ENCODE results near the gene CCDC78. TPM values are rescaled to one million over a fixed set of nuclear protein-coding genes. Genes with fewer than 3 reads are reported as not detected.

The CCDC78 gene
- total and polyA plus RNA-seq, 2 of the 13 experiments (the other 11 are each of a cell fraction or from before 2014, with no cell fraction given): 0.53 to 1.5 TPM

DNA sequence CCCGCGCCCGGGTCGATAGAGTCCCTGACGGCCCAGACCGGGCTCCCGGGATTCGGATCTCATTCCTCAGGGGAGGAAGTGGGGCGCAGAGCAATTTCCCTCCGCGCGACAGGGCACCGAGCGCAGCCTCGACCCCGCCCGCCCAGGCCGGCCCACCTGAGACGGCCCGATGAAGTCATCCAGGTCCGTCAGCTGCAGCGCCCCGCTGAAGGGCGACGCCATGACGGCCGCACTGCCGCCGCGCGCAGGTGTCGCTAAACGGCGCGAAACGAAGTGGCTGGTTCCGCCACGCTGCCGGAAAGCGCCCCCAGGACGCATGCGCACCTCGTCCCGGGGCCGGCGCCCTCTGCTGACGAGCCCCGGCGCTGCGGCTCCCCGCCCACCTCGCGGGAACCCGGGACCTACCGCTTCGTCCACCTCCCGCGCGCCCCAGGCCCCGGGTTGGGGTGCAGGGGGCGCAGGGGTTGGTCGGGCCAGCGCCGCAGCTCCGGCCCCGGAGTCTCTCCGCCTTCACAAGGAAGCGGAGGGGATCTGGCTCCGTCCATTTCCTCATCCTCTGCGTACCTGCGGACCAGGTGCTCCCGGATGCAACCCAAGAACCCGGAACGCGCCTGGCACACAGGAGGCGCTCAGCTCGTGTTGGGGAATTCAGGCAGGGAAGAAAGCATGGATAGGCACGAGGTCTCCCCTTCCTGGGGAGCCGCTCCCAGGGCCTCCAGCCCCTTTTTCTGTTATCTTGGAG, 14.7 kb upstream of the CCDC78 start, which contains the start of gene CIAO3 (continued):
- TF ChIP-seq ZNF891 (CRISPR knock-in tag; IDR thresholded peaks at IDR 0.05) (no peak), ZNF34 (CRISPR knock-in tag; IDR thresholded peaks at IDR 0.05; ENCODE audit: borderline replicate concordance) (peak; percentile 76; the same call in 1 of the 2 replicates), ZNF605 (CRISPR knock-in tag; IDR thresholded peaks at IDR 0.05) (no peak; the same call in 1 of the 2 replicates), ZNF768 (CRISPR knock-in tag; IDR thresholded peaks at IDR 0.05) (peak; percentile 55; the same call in 1 of the 2 replicates), ARNTL (CRISPR knock-in tag; IDR thresholded peaks at IDR 0.05) (peak; percentile 0; the same call in 1 of the 2 replicates), ZNF747 (CRISPR knock-in tag; IDR thresholded peaks at IDR 0.05; ENCODE audit: borderline replicate concordance) (peak; percentile 78; the same call in 1 of the 2 replicates), BCL6 (CRISPR knock-in tag; IDR thresholded peaks at IDR 0.05) (no peak), ZNF124 (CRISPR knock-in tag; IDR thresholded peaks at IDR 0.05) (peak; percentile 19; the same call in 1 of the 2 replicates), ZNF543 (CRISPR knock-in tag; IDR thresholded peaks at IDR 0.05) (peak; percentile 67; the same call in 1 of the 2 replicates), ZNF703 (CRISPR knock-in tag; IDR thresholded peaks at IDR 0.05; ENCODE audit: borderline replicate concordance) (no peak; the same call in 1 of the 2 replicates)
- TF ChIP-seq, protein P1, sequence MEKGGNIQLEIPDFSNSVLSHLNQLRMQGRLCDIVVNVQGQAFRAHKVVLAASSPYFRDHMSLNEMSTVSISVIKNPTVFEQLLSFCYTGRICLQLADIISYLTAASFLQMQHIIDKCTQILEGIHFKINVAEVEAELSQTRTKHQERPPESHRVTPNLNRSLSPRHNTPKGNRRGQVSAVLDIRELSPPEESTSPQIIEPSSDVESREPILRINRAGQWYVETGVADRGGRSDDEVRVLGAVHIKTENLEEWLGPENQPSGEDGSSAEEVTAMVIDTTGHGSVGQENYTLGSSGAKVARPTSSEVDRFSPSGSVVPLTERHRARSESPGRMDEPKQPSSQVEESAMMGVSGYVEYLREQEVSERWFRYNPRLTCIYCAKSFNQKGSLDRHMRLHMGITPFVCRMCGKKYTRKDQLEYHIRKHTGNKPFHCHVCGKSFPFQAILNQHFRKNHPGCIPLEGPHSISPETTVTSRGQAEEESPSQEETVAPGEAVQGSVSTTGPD (CRISPR knock-in tag; IDR thresholded peaks at IDR 0.05): no peak
- TF ChIP-seq, protein P2, sequence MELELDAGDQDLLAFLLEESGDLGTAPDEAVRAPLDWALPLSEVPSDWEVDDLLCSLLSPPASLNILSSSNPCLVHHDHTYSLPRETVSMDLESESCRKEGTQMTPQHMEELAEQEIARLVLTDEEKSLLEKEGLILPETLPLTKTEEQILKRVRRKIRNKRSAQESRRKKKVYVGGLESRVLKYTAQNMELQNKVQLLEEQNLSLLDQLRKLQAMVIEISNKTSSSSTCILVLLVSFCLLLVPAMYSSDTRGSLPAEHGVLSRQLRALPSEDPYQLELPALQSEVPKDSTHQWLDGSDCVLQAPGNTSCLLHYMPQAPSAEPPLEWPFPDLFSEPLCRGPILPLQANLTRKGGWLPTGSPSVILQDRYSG (CRISPR knock-in tag; IDR thresholded peaks at IDR 0.05): no peak
- TF ChIP-seq, protein P3, sequence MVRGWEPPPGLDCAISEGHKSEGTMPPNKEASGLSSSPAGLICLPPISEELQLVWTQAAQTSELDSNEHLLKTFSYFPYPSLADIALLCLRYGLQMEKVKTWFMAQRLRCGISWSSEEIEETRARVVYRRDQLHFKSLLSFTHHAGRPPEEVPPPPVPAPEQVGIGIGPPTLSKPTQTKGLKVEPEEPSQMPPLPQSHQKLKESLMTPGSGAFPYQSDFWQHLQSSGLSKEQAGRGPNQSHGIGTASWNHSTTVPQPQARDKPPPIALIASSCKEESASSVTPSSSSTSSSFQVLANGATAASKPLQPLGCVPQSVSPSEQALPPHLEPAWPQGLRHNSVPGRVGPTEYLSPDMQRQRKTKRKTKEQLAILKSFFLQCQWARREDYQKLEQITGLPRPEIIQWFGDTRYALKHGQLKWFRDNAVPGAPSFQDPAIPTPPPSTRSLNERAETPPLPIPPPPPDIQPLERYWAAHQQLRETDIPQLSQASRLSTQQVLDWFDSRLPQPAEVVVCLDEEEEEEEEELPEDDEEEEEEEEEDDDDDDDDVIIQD (CRISPR knock-in tag; IDR thresholded peaks at IDR 0.05; ENCODE audit: low read depth): 0 out of 2 replicates have a peak, but pooled peaks have one; percentile 15
- TF ChIP-seq, protein P4, sequence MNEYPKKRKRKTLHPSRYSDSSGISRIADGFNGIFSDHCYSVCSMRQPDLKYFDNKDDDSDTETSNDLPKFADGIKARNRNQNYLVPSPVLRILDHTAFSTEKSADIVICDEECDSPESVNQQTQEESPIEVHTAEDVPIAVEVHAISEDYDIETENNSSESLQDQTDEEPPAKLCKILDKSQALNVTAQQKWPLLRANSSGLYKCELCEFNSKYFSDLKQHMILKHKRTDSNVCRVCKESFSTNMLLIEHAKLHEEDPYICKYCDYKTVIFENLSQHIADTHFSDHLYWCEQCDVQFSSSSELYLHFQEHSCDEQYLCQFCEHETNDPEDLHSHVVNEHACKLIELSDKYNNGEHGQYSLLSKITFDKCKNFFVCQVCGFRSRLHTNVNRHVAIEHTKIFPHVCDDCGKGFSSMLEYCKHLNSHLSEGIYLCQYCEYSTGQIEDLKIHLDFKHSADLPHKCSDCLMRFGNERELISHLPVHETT (CRISPR knock-in tag; conservative IDR thresholded peaks at IDR 0.05): peak; percentile 85
- TF ChIP-seq, protein P5, sequence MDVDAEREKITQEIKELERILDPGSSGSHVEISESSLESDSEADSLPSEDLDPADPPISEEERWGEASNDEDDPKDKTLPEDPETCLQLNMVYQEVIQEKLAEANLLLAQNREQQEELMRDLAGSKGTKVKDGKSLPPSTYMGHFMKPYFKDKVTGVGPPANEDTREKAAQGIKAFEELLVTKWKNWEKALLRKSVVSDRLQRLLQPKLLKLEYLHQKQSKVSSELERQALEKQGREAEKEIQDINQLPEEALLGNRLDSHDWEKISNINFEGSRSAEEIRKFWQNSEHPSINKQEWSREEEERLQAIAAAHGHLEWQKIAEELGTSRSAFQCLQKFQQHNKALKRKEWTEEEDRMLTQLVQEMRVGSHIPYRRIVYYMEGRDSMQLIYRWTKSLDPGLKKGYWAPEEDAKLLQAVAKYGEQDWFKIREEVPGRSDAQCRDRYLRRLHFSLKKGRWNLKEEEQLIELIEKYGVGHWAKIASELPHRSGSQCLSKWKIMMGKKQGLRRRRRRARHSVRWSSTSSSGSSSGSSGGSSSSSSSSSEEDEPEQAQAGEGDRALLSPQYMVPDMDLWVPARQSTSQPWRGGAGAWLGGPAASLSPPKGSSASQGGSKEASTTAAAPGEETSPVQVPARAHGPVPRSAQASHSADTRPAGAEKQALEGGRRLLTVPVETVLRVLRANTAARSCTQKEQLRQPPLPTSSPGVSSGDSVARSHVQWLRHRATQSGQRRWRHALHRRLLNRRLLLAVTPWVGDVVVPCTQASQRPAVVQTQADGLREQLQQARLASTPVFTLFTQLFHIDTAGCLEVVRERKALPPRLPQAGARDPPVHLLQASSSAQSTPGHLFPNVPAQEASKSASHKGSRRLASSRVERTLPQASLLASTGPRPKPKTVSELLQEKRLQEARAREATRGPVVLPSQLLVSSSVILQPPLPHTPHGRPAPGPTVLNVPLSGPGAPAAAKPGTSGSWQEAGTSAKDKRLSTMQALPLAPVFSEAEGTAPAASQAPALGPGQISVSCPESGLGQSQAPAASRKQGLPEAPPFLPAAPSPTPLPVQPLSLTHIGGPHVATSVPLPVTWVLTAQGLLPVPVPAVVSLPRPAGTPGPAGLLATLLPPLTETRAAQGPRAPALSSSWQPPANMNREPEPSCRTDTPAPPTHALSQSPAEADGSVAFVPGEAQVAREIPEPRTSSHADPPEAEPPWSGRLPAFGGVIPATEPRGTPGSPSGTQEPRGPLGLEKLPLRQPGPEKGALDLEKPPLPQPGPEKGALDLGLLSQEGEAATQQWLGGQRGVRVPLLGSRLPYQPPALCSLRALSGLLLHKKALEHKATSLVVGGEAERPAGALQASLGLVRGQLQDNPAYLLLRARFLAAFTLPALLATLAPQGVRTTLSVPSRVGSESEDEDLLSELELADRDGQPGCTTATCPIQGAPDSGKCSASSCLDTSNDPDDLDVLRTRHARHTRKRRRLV (CRISPR knock-in tag; IDR thresholded peaks at IDR 0.05): no peak
- TF ChIP-seq, protein P6, sequence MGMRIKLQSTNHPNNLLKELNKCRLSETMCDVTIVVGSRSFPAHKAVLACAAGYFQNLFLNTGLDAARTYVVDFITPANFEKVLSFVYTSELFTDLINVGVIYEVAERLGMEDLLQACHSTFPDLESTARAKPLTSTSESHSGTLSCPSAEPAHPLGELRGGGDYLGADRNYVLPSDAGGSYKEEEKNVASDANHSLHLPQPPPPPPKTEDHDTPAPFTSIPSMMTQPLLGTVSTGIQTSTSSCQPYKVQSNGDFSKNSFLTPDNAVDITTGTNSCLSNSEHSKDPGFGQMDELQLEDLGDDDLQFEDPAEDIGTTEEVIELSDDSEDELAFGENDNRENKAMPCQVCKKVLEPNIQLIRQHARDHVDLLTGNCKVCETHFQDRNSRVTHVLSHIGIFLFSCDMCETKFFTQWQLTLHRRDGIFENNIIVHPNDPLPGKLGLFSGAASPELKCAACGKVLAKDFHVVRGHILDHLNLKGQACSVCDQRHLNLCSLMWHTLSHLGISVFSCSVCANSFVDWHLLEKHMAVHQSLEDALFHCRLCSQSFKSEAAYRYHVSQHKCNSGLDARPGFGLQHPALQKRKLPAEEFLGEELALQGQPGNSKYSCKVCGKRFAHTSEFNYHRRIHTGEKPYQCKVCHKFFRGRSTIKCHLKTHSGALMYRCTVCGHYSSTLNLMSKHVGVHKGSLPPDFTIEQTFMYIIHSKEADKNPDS (CRISPR knock-in tag; IDR thresholded peaks at IDR 0.05): no peak; the same call in 1 of the 2 replicates
